HG02623 (cell line): Measurements from ENCODE around the gene COL19A1.
"Not testable (repeated sequence)": the region's sequence is repeated elsewhere in the genome, so short reads cannot be mapped to it uniquely, and the experiment has no call there.

Experiments
- ATAC-seq: cut with Tn5 transposase; IDR thresholded peaks from one replicate; pipeline ENCODE4 v1.9.1; 2021; ENCODE audit warnings: moderate library complexity; ENCODE audit not compliant: unreplicated experiment

Gene COL19A1

DNA sequence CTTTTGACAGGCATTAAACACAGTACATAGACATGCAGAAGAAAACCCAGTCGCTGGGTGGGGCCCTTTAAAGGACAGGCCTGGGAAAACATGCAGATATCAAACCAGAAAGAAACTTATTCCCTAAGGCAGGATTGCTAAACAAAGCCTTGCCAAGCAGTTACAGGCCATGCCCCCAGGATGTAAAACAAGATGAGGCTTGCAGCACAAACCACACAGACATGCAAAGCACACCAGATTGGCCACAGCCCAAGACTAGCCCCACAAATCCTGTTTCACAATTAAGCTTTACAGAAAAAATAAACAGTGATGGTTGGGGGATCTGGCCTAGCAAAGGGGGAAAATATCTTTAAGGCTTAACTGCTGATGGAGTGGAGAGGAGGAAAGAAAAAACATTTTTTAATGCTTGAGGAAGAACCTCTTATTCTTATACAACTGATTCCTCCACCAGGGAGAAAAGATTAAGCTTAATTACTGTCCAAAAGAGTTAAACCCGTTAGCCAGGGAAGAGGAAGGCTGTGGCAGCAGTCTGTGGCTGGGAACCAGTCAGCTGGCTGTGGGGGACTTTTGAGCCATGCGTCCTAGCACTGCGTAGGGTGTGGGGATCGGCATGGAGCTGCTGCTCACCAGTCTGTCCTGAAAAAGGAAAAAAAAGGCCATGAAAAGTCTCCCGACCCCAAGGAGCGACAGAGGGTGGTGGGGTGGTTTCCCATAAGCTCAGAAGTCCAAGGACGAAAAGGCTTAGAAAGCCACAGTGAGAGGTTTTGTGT, 28.4 kb downstream of the COL19A1 start:
- peak; percentile 61 for ATAC-seq

DNA sequence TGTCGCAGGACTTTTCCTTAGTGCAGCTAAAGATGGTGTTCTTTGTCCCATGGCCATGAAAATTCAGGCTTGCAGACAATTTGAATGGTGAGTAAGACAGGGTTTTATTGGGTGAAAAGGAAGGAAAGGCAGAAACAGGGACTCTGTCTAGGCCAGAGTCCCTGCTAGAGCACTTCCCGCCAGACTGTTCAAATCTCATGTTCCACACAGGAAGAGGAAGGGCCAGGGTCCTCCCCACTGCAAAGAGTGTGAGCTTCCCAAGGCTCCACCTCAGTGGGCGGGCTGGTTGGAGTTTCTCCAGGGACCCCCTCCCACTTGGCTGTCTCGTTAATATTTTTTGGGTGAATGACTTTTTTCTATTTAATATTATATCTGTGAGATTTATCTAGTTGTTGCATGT, 29.0 kb downstream of the COL19A1 start:
- no peak for ATAC-seq

DNA sequence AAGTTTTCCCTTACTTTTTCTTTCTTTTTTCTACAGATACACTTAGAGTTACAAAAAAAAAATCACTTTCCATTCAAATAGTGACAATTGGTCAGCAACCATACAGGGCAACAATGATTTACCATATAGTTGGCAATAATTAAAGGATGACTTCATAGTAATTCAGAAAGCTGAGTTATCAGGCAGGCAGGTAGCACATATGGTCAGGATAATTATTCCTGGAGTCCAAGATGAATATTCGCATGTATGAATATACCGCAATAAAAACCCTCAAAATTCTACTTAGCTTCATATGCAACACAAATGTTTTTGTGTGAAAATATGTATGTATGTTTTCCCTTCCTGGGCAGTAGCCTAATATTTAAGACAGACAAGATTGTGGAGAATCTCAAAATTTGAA, 34.5 kb downstream of the COL19A1 start:
- ATAC-seq = no peak

DNA sequence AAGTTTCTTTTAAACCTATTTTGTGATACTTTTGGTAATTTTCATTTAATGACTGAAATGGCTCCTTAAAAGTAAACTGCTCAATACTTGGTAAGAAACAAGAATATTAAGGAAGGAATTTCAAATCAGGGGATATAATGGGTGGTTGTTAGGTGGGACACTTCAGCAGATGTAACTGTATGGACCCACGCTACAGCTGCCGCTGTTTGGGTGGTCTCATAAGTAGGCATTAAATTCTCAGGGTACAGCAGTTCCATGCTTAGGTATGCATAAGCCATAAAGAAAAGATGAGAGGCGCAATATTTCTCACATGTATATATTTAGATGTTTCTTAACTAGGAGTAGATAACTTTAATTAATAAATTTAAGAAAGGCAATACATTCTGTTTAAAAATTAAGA, 35.0 kb downstream of the COL19A1 start:
- no peak for ATAC-seq

DNA sequence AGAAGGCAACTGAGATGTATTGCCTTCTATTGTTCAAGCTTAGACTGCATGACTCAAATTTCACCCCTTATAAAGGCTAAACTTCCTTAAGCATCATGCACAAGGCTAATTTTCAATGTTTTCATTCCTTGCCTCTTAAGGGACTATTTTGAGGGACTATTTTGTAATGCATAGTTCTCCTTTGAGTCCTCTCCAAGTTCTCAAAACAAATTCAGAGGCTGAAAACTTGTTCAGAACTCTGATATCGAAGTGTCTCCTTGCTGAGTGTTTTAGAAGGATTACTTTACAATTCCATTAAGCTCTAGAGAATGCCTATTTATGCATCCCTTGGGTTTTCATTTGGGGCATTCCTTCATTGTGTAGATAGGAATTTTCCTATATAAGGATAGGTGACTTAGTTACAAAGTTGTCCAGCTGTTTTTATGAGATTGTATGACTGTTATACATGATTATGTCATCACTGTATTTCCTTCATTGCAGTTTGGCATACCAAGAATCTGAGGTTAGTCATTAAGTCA, 41.7 kb downstream of the COL19A1 start:
- no peak for ATAC-seq

DNA sequence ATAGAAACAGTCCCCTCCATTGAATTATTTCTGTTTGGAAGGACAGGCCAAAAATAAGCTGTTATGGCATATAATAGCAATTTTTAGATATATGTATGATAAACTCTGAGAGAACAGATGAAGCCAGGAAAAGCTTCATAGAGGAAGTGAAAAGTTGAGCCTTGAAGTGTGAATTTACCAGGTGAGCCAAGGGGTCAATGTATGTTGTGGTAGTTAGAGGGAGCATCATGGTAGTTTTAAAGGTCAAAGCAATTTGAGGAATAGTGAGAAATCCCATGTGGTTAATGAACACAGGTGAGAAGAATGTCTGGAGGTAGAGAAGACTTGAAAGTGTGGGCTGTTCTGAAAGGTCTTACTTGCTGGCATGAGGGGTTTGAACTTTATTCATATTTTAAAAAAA, 47.0 kb downstream of the COL19A1 start:
- no peak for ATAC-seq

DNA sequence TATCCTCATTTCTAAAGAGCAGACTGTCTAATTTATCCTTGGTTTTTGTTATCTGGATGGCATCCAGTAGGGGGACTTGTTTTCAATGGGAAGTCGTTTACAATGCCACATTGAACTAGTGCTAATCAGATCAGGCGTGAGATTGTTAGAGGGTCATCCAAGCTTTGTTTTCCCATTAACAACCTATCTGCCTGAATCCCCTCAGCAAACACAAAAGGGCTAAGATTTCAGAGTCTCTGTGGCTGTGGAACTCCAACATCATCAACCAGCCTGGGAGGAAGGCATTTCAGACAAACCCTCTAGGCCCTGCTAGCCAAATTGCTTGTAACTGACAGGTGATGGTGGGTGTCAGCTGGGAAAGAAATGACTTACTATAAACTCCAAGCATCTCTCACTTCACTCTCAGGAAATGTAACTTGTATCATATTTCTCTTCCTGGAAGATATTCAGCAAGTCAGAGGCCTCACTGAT, 47.7 kb downstream of the COL19A1 start:
- no peak for ATAC-seq

DNA sequence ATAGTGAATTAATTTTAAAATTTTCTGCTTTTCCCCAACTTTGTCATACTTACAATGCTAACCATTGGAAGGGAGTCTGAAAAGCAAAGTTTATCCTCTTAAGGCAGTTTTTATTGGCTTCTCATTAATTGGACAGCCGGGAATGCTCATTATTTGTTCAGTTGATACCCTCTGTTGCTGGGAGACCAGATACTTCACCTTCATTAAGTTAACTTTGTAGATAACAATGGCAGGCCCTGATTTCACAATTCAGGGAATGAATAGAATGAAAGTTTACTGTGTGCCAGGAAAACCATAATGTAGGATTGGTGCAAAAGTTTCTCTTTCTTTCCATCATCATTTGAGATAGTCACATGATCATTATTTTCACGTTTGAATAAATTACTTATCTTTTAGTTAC, 49.0 kb downstream of the COL19A1 start:
- ATAC-seq = no peak

DNA sequence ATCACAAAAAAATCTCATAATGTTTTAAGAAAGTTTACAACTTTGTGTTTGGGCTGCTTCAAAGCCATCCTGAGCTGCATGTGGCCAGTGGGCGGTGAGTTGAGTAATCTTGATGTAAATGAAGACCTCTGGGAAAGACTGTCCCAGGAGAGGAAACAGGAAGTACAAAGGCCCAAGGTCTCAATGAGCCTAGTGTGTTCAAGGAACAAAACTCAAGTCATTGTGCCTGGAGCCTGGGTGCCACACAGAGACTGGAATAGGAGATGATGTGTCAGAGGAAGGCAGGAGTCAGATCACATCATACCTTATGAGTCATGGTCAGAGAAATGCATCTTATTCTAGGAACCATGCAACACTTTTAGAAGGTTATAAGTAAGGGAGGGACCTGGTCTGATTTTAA, 51.5 kb downstream of the COL19A1 start:
- peak; percentile 79 for ATAC-seq

DNA sequence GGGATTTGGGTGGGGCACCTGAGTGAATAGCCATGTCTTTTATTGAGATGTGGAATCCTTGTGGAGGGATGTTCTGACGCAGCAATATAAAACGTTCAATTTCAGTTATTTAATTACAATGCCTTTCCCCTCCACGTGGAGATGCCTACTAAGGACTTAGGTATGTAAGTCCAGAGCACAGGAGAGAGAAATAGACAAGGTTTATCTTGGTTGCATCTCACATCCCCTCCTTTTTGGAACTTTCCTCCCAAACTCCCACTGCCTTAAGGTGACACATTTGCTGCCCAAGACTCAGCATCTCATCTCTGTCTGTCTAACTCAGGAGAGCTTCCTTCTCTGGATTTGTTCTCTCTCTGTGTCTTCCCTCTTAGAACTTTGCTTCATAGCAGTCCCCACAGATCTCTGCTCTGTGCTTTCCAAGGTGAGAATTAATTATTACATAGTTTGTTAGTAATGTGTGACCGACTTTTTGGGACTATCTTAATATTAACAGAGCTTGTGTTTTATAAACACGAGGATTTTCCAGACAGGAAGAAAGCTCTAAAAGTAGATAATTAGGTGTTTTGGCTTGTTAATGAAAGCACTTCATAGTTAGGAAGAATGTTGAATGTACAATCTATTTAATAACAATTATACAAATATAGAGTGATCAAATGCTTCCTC, 52.6 kb downstream of the COL19A1 start:
- no peak for ATAC-seq

DNA sequence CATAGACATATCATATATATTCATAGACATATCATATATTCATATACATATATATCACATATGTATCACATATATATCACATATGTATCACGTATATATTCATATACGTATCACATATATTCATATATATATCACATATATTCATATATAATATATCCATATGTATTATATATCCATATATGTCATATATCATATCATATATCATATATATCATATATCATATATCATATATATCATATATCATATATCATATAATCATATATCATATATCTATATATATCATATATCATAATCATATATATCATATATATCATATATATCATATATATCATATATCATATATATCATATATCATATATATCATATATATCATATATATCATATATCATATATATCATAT, 54.7 kb downstream of the COL19A1 start:
- not testable (repeated sequence) for ATAC-seq

DNA sequence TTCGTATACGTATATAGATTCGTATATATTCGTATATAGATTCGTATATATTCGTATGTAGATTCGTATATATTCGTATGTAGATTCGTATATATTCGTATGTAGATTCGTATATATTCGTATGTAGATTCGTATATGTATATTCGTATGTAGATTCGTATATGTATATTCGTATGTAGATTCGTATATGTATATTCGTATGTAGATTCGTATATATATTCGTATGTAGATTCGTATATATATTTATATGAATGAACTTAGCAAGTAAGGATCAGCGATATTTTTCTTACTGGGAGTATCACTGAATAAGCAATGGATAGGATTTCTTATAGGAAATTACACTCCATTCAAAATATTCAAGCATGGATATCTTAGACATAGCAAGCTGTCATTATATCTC, 55.3 kb downstream of the COL19A1 start:
- ATAC-seq = not testable (repeated sequence)

DNA sequence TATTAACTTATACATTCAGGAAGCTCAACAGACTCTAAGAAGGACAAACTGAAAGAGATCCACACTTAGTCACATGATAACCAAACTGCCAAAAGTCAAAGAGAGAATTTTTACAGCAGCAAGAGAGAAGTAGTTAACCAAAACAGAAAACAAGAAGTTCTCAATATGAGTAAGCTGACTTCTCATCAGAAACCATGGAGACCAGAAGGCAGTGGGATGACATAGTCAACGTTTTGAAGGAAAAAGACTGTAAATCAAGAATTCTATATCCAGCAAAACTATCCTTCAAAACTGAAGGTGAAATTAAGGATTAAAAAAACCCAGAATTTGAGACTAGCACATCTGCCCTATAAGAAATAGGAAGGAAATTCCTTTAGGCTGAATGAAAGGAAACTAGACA, 60.4 kb downstream of the COL19A1 start:
- no peak for ATAC-seq

DNA sequence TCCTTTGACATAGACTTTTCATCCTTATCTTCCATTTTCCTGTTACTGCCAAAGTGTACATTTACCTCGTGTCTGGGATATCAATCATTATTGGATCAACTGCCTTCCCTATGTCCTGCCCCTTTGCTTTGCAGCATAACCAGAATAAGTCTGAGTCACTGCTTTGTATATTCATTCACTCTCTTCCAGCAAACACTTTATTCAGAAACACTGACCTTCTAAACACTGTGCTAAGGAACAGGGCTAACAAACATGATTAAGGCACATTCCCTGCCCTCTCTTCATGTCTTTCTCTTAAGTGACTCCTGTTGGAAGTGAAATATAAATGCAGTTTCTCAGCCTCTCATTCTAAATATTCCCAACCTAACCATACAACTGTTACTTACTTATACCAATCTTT, 66.9 kb downstream of the COL19A1 start:
- ATAC-seq = no peak

DNA sequence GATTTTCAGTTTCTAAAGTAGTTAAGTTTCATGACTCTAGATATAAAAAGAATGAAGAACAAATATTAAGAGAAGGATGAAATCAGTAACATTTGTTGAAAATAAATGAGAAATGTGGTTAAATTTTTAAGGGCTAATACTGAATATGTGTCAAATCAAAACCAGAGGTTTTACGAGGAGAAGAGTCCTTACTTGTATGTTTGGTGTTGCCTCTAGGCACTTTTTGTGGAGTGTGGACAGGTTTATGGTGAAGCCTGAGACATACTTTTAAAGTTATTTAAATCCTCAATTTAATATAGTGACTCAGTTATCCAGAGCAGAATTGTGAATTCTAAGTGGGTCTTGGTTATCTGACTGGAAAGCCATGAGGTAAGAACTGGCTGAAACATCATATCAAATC, 68.7 kb downstream of the COL19A1 start:
- ATAC-seq = no peak

DNA sequence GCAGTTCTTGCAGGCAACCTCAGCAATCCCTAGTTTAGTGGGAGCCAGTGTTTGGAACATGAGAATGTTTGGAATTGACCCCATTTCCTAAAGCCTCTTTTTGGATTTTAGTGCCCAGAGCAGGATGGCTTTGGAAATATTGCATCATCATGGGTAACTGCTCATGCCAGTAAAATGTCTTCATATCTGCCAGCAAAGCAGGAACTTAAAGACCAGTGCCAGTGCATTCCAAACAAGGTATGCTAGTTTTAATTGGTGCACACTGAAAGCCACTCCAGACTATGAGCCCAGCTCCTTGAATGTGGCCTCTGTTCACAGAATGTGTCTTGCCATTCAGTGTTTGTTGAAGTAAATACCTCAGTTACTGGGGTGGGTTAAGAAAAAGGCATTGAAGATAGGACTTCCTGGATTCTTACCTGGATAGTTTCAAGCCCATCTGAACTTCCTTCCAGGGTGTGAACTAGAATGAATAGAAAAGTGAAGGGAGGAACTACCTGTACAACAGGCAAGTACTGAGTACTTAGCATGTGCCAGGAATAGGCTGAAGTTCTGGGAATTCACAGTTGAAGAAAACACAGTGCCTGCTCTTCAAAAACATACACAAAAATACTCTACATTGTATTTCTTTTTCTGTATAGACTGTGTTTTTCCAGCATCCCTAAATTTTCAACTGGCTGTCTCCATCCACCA, 70.5 kb downstream of the COL19A1 start:
- ATAC-seq = no peak

DNA sequence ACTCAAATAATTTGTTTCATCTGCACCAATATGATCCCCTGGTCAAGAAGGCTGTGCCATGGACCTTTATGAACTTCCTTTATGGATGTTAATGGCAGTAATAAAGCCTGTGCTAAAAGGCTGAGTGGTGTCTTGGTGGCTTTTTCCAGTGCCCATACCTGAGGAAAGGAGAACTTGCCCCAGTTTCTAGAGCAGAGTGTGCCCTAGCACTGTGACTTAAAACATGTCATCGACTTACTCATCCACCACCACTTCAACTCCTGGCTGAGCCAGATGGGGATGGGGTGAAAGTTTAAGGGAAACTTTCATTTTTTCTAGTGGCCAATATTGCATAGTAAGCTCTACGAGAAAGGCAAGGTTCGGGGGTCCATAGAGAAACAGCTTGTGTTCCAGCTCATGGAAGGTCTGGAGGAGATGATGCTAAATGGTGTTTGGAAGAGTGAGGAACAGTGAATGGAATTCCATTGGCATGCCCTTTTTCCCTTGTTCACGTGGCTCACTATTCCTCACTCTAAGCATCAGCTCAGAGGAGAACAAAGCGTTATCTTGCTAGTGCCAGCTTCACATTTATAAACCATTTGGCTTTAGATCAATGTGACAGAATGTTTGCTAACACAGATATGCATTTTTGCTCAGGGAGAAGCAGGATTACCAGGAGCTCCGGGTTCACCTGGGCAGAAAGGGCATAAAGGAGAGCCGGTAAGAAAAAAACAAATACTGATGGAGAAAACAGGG, 71.2 kb downstream of the COL19A1 start:
- no peak for ATAC-seq

DNA sequence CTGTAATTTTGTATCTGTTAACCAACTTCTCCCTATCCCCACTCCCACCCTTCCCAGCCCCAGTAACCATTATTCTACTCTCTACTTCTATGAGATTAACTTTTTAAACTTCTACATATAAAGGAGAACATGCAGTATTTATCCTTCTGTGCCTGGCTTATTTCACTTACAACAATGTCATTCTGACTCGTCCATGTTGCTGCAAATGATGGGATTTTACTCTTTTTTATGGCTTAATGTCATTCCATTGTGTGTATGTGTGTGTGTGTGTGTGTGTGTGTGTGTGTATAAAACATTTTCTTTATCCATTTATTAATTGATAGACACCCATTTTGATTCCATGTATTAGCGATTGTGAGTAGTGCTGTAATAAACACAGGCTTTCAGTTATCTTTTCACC, 76.1 kb downstream of the COL19A1 start:
- ATAC-seq = no peak

DNA sequence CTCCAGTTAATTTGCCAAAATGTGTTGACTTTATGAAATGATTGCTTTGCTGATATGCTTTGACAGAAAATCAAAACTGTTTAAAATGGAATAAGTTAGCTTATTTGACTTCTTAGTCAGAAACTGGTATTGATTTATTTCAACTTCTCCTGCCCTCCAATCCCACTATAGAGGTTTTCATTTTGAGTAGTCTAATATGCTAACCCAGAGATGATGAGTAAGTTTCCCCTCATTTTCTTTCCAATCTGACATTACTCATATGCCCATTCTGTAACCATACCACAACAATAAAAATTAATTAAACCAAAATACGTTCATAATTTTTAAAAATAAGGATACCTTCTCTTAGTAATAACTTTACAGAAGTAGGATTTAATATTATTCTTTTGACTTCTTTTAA, 78.8 kb downstream of the COL19A1 start:
- ATAC-seq = no peak

DNA sequence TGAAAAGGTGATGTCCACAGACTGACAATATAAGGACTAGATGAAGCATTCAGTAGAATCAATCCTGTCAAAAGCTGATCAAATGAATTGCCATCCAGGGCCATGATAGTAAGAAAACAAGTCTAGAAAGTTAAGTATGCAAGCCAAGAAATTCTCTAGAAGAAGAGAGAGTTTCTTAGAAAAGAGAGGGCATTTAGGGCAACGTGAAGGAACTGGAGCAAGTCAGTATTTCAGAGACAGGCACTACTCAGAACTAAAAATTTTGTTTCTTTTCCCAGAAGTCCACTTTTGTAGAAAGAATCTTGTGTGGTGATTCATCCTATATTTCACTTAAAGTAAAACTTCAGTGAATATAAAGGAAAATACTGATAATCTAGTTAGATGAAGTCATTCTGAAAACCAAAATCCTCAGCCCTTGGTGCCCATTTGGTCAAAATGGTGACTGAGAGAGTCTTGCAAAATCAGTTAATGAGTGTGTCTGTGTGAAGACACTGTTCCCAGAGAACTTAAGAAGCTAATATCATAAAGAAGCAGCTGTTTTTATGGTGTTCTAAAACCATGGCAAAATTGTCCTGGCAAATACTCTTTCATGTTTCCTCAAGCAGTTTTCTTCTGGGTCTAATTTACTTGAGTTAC, 82.2 kb downstream of the COL19A1 start:
- no peak for ATAC-seq

DNA sequence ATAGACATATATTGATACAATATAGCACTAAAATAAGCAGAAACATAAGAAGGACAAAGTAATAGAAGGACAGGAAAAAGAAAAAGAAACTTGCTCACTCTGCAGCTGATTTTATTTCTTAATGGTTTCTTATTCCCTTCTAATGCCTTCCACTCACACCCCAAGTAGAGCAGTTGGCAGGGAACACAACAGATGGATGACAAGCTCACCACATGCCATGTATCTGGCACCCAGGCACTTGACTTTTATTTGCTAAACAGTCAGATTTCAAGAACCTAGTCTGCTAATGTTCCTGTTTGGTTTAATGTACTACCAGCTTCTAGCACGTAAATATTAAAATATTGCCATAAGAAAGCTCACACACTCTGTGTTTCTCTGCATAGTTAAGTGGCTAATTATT, 87.1 kb downstream of the COL19A1 start:
- no peak for ATAC-seq
